Daoy (cell line): ENCODE data around the gene IRX2. TPM values are rescaled to one million over a fixed set of nuclear protein-coding genes. Genes with fewer than 3 reads are reported as not detected.

Source experiments
- DNase-seq: peaks from one replicate; pipeline ENCODE4 v3.0.0-alpha.2; 2015; ENCODE audit warnings: low read depth
- total RNA-seq: library from RNA; depleted of rRNA; stranded (reverse); fragments of >200 nt; shearing (Covaris generic); gene quantifications from 2 replicates; pipeline ENCODE4 v1.2.3, GENCODE V29; 2014

IRX2 gene
- total RNA-seq, 1 experiment from 2014 or later = 10.3 TPM

- DNase-seq = no peak
Observed at GRCh38 chr5:2697041-2697440, 54.4 kb downstream of the IRX2 start.
